Dermis microvascular lymphatic vessel endothelial cell (primary cell): ENCODE results near the gene TYMP. TPM values are rescaled to one million over a fixed set of nuclear protein-coding genes. Genes with fewer than 3 reads are reported as not detected.
A peak's percentile ranks its signal among the peaks of the same experiment; 100 is the strongest.

Source experiments
- DNase-seq, 2 donors: peaks; one replicate each; pipeline versions ENCODE4 v3.0.0 to v3.0.0-alpha.2; 2010; ENCODE audit warnings: low read depth in 2 of 2
- total RNA-seq: library from RNA; depleted of rRNA; stranded (reverse); fragments of >200 nt; gene quantifications from 2 replicates; pipeline ENCODE4 v1.2.1, GENCODE V29; 2014

TYMP gene, protein sequence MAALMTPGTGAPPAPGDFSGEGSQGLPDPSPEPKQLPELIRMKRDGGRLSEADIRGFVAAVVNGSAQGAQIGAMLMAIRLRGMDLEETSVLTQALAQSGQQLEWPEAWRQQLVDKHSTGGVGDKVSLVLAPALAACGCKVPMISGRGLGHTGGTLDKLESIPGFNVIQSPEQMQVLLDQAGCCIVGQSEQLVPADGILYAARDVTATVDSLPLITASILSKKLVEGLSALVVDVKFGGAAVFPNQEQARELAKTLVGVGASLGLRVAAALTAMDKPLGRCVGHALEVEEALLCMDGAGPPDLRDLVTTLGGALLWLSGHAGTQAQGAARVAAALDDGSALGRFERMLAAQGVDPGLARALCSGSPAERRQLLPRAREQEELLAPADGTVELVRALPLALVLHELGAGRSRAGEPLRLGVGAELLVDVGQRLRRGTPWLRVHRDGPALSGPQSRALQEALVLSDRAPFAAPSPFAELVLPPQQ
- total RNA-seq: 11.9 and 24.9 TPM in 2 replicates

DNA sequence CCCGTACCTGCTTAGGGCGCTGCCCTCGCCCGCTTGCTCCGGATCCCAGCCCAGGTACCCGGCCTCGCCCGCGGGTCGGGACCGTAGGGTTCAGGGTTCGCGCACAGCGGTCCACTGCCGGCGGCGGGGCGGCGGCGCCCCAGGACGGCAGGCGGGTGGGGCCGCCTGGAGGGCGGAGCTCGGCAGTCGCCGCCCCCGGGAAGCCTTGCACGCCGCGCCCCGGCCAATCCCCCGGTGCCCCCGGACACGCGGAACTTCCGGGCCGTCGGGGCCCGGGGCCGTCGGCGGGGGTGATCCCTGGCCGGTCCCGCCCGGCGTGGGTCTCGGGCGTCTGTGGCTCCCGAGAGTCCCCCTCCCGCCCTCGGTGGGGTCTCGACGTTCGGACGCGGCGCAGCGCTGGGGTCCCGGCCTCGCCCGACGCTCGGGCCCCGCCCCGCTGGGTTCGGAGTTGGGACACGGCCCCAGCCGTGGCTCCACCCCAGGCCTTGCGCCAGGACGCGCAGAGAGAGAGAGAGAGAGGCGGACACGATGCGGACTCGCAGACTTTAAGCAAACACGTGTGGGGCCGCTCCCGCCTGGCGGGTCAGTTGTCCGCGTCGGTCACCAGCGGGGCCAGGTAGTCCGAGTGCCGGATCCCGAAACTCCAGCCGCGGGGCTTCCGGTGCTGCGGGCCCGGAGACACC lies at the start of gene TYMP:
Gene TYMP, minus strand, starts transcription at position 116 of the 683 bp plus-strand sequence. CDS start 303 bp downstream, outside the sequence.
- peak in 1 of 2 donors; percentile 44 for DNase-seq

GRCh38 chr22:50578776-50579310 lies 49.0 kb upstream of the TYMP start:
- no peak for DNase-seq

GRCh38 chr22:50577987-50578775 lies 48.4 kb upstream of the TYMP start, which contains the start of gene CPT1B:
Gene CPT1B, minus strand, starts transcription at chr22:50578427. Its CDS starts 512 bp downstream, at chr22:50577915.
- DNase-seq: no peak

GRCh38 chr22:50577697-50577986 lies 47.8 kb upstream of the TYMP start:
- DNase-seq: no peak

DNA sequence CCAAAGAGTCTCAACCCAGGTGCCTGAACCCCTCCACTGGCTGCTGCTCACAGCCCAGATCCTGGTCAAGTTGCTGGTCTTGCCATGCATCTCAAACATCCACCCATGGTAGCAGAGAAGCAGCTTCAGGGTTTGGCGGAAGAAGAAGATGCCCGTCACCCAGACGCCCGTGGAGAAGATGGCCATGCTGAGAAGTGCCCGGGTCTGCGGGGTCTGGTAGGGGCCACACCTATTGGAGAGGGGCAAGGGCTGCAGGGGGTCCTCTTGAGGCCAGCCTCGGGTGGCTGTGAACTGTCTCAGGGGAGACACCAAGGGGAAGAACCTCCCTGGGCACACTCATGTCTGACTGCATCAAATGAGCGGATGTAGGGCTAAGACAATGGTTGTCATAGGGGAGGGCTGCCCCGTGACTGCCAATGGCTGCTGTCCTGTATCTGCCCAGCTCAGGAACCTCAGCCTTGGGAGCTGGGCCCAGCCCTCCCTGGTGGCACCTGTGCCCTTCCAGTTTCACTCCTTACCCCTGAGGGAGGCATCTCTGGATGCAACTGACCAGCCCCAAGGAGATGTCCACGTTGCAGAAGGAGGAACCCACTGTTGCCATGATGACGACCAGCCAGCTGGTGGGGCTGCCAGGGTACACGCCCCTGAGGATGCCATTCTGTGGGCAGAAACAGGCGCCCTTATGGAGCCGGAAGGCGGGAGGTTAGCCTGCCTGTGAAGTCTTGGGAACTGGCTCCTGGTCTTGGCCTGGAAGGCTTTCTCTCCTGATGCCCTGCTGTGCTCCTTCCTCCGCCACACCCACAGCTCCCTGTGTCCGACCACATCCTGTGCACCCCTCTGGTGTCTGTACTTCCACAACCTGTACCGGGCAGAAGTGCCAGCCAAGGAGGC lies 47.2 kb upstream of the TYMP start:
- no peak for DNase-seq

- DNase-seq: peak; percentile 72 to 87
Observed at GRCh38 chr22:50576070-50576469, 46.3 kb upstream of the TYMP start.

DNA sequence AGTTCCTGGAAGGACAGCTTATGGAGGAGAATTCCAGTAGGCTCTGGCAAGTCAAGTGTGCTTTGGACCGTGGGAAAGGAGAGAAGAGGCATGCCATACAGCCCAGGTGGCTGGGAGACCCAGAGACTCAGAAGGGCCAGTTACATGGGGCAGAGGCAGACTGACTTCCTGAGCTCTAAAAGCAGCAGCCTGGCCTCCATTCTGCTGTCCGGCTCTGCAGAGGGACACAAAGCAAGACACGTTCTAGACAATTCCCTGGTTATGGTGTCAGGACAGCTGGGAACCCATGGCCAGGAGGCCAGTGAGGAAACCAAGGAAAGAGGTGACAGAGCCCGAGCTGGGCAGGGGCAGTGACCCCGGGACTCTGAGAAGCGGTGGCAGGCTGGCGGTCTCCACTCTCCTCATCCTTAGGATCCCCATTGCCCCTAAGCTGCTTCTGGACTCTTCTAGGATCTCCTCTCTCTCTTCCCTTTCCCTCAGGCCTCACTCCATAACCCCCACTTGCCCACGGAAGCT lies 45.7 kb upstream of the TYMP start:
- DNase-seq: no peak

- DNase-seq: no peak
Observed at GRCh38 chr22:50574383-50574755, 44.6 kb upstream of the TYMP start.

DNA sequence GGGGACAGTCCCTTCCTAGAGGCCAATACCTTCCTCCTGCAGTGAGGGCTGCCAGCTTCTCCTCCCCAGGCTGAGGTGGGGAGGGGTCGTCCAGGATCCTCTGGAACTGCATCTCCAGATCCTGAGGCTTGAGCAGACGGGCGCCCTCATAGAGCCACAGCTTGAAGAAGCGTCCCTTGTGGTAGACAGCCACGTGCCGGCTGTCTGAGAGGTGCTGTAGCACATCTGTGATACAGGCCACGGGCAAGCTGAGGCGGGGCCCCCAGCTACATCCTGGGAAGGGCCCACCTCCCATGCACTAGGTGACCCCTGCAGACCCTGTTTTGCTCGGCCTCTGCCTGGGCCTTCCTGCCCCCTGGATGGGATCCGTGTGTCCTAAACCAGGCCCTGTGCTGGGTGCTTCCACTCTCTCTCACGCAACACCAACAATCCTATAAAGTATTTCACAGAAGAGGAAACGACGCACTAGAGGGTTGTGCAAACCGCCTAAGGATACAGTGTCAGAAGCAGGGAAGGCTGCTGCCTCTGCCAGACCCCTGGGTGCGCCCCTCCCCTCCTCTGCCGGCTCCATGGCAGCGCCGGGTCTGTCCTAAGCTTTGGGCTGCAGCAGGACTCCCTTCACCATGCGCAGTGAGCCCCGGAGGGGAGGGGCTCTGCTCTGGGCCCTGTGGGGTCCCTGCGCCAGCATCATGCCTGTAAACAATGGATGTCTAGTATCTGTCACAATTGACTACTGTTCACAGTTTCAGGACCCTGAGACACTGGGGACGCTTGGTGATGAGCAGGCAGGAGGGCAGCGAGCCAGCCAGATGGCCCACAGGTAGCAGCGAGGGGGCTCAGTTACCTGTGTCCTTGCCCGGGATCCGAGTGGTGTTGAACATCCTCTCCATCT lies 43.9 kb upstream of the TYMP start:
- DNase-seq: no peak

GRCh38 chr22:50572965-50573364 lies 43.2 kb upstream of the TYMP start:
- no peak for DNase-seq

GRCh38 chr22:50571264-50572175 lies 41.7 kb upstream of the TYMP start:
- DNase-seq: no peak

GRCh38 chr22:50570861-50571260 lies 41.0 kb upstream of the TYMP start:
- no peak for DNase-seq

GRCh38 chr22:50569896-50570535 lies 40.2 kb upstream of the TYMP start:
- no peak for DNase-seq

GRCh38 chr22:50569041-50569459 lies 39.2 kb upstream of the TYMP start:
- no peak for DNase-seq

DNA sequence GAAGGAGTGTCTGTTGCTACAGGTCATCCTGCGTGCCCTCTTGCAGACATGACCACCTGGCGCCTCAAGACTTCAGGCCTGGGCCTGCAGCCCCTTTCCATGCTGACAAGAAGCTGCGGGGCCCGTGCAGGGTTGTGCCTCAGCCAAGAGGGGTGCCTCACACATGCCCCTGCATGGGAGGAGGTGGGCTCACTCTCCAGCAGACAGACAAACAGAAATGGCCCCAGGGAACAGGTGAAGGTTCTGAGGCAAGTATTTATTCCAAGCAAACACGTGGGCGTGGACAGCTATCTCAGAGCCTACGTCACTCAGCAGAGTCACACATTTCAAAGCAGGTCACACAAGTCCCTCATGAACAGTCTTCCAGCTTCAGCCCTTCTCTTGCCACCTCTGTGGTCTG lies 38.8 kb upstream of the TYMP start:
- no peak for DNase-seq

DNA sequence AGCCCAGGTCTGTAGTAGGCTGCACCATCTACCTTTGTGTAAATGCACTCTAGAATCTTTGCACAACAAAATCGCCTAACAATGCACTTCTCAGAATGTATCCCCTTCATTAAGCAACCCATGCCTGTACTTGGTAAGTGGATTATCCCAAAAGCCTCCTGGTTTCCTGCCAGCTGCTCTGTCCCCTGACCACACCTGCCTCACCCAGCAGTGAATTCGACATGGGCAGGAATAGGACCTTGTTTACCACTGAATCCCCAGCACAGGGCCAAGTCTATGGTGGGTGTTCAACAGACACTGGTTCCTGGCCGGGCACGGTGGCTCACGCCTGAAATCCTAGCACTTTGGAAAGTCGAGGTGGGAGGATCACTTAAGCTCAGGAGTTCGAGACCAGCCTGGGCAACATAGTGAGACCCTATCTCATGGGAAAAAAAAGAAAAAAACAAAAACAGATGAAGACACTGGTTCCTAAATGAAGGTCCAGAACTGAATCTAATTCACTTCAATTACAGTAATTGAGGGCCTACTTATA lies 38.0 kb upstream of the TYMP start:
- DNase-seq: no peak

DNA sequence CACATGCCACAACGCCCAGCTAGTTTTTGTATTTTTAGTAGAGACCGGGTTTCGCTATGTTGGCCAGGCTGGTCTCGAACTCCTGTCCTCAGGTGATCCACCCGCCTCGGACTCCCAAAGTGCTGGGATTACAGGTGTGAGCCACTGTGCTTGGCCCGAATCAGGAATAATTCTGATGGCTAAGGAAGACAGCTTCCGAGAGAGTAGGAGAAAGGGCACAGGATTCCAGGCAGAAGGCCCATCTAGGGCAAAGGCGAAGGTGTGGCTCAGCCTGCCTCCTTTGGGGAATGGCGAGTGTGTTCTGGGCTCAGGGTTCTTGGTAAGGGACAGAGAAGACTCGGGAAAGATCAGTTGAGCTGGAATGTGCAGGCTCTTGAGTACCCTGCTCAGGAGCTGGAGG lies 34.5 kb upstream of the TYMP start:
- no peak for DNase-seq
